DND-41 (cell line): ENCODE data around the gene DYNC1LI2.

Experiments used
- ATAC-seq: fragments of 200-7000 bp; cut with Tn5 transposase; 3 replicates; pipeline ENCODE4 v1.9.1; 2021; ENCODE audit warnings: low read depth; ENCODE audit not compliant: insufficient read depth
- DNase-seq: peaks from one replicate; pipeline ENCODE4 v3.0.0-alpha.2; 2020
- H2AFZ ChIP-seq: 2 replicates; pipeline ENCODE4 v1.6.0; 2012; ENCODE audit warnings: low read depth, low read length
- H3K27ac ChIP-seq: 2 replicates; pipeline ENCODE4 v1.5.1; 2012; ENCODE audit warnings: low read length, inconsistent platforms
- H3K27me3 ChIP-seq: fragments of 200-600 bp; sonication (generic); 2 replicates; pipeline ENCODE4 v1.6.0; 2012; ENCODE audit warnings: low read length, mild to moderate bottlenecking, inconsistent platforms; ENCODE audit not compliant: insufficient read depth, poor library complexity
- H3K36me3 ChIP-seq: 2 replicates; pipeline ENCODE4 v1.5.1; 2012; ENCODE audit warnings: low read length, inconsistent platforms; ENCODE audit not compliant: insufficient read depth
- H3K4me1 ChIP-seq: 2 replicates; pipeline ENCODE4 v1.5.1; 2012; ENCODE audit warnings: mild to moderate bottlenecking, low read length; ENCODE audit not compliant: insufficient read depth
- H3K4me2 ChIP-seq: 2 replicates; pipeline ENCODE4 v1.6.0; 2012; ENCODE audit warnings: mild to moderate bottlenecking, moderate library complexity, low read length, inconsistent platforms; ENCODE audit not compliant: insufficient read depth
- H3K4me3 ChIP-seq, 2 experiments: fragments of 200-600 bp in 1 of 2; shearing (Covaris generic) in 1 of 2; 2 replicates each; pipeline ENCODE4 v1.5.1; 2012 to 2016; ENCODE audit warnings: inconsistent platforms in 2 of 2, low read length in 2 of 2, mild to moderate bottlenecking in 2 of 2, low read depth in 1 of 2, moderate library complexity in 1 of 2
- H3K79me2 ChIP-seq: 2 replicates; pipeline ENCODE4 v1.6.0; 2012; ENCODE audit warnings: low read length, inconsistent platforms; ENCODE audit not compliant: insufficient read depth
- H3K9ac ChIP-seq: 2 replicates; pipeline ENCODE4 v1.6.0; 2012; ENCODE audit warnings: low read depth, mild to moderate bottlenecking, inconsistent platforms, low read length, moderate library complexity
- H3K9me3 ChIP-seq: 2 replicates; pipeline ENCODE4 v1.5.1; 2012; ENCODE audit warnings: low read length, moderate library complexity, mild to moderate bottlenecking, inconsistent platforms; ENCODE audit not compliant: insufficient read depth, severe bottlenecking
- H4K20me1 ChIP-seq: 2 replicates; pipeline ENCODE4 v1.6.0; 2012; ENCODE audit warnings: low read length; ENCODE audit not compliant: insufficient read depth
- CTCF ChIP-seq: IDR thresholded peaks from 2 replicates; pipeline ENCODE4 v1.5.1; 2012; ENCODE audit warnings: borderline replicate concordance, low read length, moderate library complexity, mild to moderate bottlenecking; ENCODE audit not compliant: poor library complexity, severe bottlenecking; ENCODE audit errors: extremely low read depth
- EZH2 ChIP-seq: IDR thresholded peaks from 3 replicates; pipeline ENCODE4 v1.6.1; 2012; ENCODE audit warnings: borderline replicate concordance, low read depth, mild to moderate bottlenecking, moderate library complexity, low read length, inconsistent platforms; ENCODE audit not compliant: severe bottlenecking

The DYNC1LI2 gene

GRCh38 chr16:66682271-66682670, 69.1 kb downstream of the DYNC1LI2 start:
- no peak for DNase-seq
- no peak for ATAC-seq
- H3K79me2 ChIP-seq = no peaks in the 10 kb centered on the region
- H3K4me1 ChIP-seq = no peaks in the 10 kb centered on the region
- no peaks in the 10 kb centered on the region for H3K9me3 ChIP-seq
- no peaks in the 10 kb centered on the region for H3K36me3 ChIP-seq
- no peak overlapping the region for H3K9ac ChIP-seq
- H3K27me3 ChIP-seq = no peaks in the 10 kb centered on the region
- H3K4me3 ChIP-seq = no peak overlapping the region
- H4K20me1 ChIP-seq = no peaks in the 10 kb centered on the region
- TF ChIP-seq EZH2 (no peak), CTCF (no peak)
- no peak overlapping the region for H3K4me2 ChIP-seq
- H2AFZ ChIP-seq = no peak overlapping the region
- H3K27ac ChIP-seq = no peak overlapping the region

- H4K20me1 ChIP-seq = no peaks in the 10 kb centered on the region
- no peaks in the 10 kb centered on the region for H3K36me3 ChIP-seq
- H3K9ac ChIP-seq = no peak overlapping the region
- no peaks in the 10 kb centered on the region for H3K27me3 ChIP-seq
- no peaks in the 10 kb centered on the region for H3K4me1 ChIP-seq
- no peak overlapping the region for H2AFZ ChIP-seq
- DNase-seq (no peak), ATAC-seq (no peak)
- no peaks in the 10 kb centered on the region for H3K79me2 ChIP-seq
- H3K9me3 ChIP-seq = no peaks in the 10 kb centered on the region
- TF ChIP-seq EZH2 = no peak
- TF ChIP-seq CTCF = no peak
- no peak overlapping the region for H3K4me2 ChIP-seq
- no peak overlapping the region for H3K4me3 ChIP-seq
- no peak overlapping the region for H3K27ac ChIP-seq
Measured at GRCh38 chr16:66681676-66682075, 69.7 kb downstream of the DYNC1LI2 start.

- ATAC-seq (no peak), DNase-seq (no peak)
- no peak overlapping the region for H2AFZ ChIP-seq
- no peak overlapping the region for H3K4me2 ChIP-seq
- no peaks in the 10 kb centered on the region for H3K79me2 ChIP-seq
- no peaks in the 10 kb centered on the region for H3K36me3 ChIP-seq
- no peaks in the 10 kb centered on the region for H3K9me3 ChIP-seq
- no peaks in the 10 kb centered on the region for H4K20me1 ChIP-seq
- no peaks in the 10 kb centered on the region for H3K4me1 ChIP-seq
- H3K4me3 ChIP-seq = no peak overlapping the region
- TF ChIP-seq CTCF (no peak), EZH2 (no peak)
- H3K27ac ChIP-seq = no peak overlapping the region
- H3K9ac ChIP-seq = no peak overlapping the region
- H3K27me3 ChIP-seq = no peaks in the 10 kb centered on the region
Measured at GRCh38 chr16:66678337-66678736, 73.1 kb downstream of the DYNC1LI2 start.

GRCh38 chr16:66677836-66678235, 73.6 kb downstream of the DYNC1LI2 start:
- ATAC-seq = no peak
- Histone ChIP-seq H2AFZ (no peak overlapping the region), H3K79me2 (no peaks in the 10 kb centered on the region), H4K20me1 (no peaks in the 10 kb centered on the region), H3K27me3 (no peaks in the 10 kb centered on the region), H3K27ac (no peak overlapping the region), H3K4me1 (no peaks in the 10 kb centered on the region), H3K36me3 (no peaks in the 10 kb centered on the region), H3K4me2 (no peak overlapping the region), H3K9me3 (no peaks in the 10 kb centered on the region), H3K4me3 (no peak overlapping the region), H3K9ac (no peak overlapping the region)
- DNase-seq = no peak
- TF ChIP-seq EZH2 (no peak), CTCF (no peak)
